ENCODE data around the gene ESR1. TPM values are rescaled to one million over a fixed set of nuclear protein-coding genes. Genes with fewer than 3 reads are reported as not detected.

The ESR1 gene
- total RNA-seq, 3 donors from 2014 or later: 2.2 to 74.5 (median 67.5) TPM

- Histone ChIP-seq H3K27ac (peak overlapping the region; percentile 60 to 72), H3K4me3 (no peak overlapping the region), H3K36me3 (no peaks in the 10 kb centered on the region), H3K9me3 (no peaks in the 10 kb centered on the region), H3K27me3 (no peaks in the 10 kb centered on the region), H3K4me1 (peaks cover 0 to 16% of the 10 kb centered on the region in 2 donors)
- TF ChIP-seq POLR2AphosphoS5 (IDR thresholded peaks at IDR 0.05): no peak
- no peak for TF ChIP-seq POLR2A (IDR thresholded peaks at IDR 0.05)
- no peak for TF ChIP-seq CTCF (IDR thresholded peaks at IDR 0.05)
- DNase-seq (ENCODE audit: low spot score in 2 of 2): no peak
- intact Hi-C loops (cut with DNase I; ENCODE audit: low total_unique reads): no loop called here
Observed at GRCh38 chr6:152091851-152092341, 284.4 kb downstream of the ESR1 start.

GRCh38 chr6:152093711-152094110, 286.2 kb downstream of the ESR1 start:
- Histone ChIP-seq H3K27ac (peak overlapping the region in 1 of 2 donors; percentile 89), H3K4me1 (peaks cover 0 to 16% of the 10 kb centered on the region in 2 donors), H3K27me3 (no peaks in the 10 kb centered on the region), H3K4me3 (no peak overlapping the region), H3K9me3 (no peaks in the 10 kb centered on the region), H3K36me3 (no peaks in the 10 kb centered on the region)
- no peak for DNase-seq (ENCODE audit: low spot score in 2 of 2)
- intact Hi-C loops (cut with DNase I; ENCODE audit: low total_unique reads): no loop called here
- TF ChIP-seq POLR2A (IDR thresholded peaks at IDR 0.05) (no peak), CTCF (IDR thresholded peaks at IDR 0.05) (no peak), POLR2AphosphoS5 (IDR thresholded peaks at IDR 0.05) (no peak)

- Histone ChIP-seq H3K4me1 (peaks cover 0 to 16% of the 10 kb centered on the region in 2 donors), H3K4me3 (no peak overlapping the region), H3K9me3 (no peaks in the 10 kb centered on the region), H3K27me3 (no peaks in the 10 kb centered on the region), H3K36me3 (no peaks in the 10 kb centered on the region), H3K27ac (peak overlapping the region; percentile 88 to 89)
- TF ChIP-seq POLR2A (IDR thresholded peaks at IDR 0.05): no peak
- intact Hi-C loops (cut with DNase I; ENCODE audit: low total_unique reads): no loop called here
- no peak for DNase-seq (ENCODE audit: low spot score in 2 of 2)
Observed at GRCh38 chr6:152094276-152094675, 286.8 kb downstream of the ESR1 start.

- Histone ChIP-seq H3K9me3 (no peaks in the 10 kb centered on the region), H3K4me1 (peaks cover 0 to 16% of the 10 kb centered on the region in 2 donors), H3K27me3 (no peaks in the 10 kb centered on the region), H3K36me3 (no peaks in the 10 kb centered on the region), H3K4me3 (no peak overlapping the region), H3K27ac (peak overlapping the region; percentile 88 to 89)
- TF ChIP-seq POLR2AphosphoS5 (IDR thresholded peaks at IDR 0.05) (peak in 2 of 3 donors; percentile 32 to 58), POLR2A (IDR thresholded peaks at IDR 0.05) (no peak)
- DNase-seq (ENCODE audit: low spot score in 2 of 2): peak in 1 of 2 donors; percentile 79
- intact Hi-C loops (cut with DNase I; ENCODE audit: low total_unique reads): no loop called here
Observed at GRCh38 chr6:152094992-152095592, 287.6 kb downstream of the ESR1 start.

GRCh38 chr6:152096863-152097496, 289.5 kb downstream of the ESR1 start:
- no peak for TF ChIP-seq CTCF (IDR thresholded peaks at IDR 0.05)
- no peak for TF ChIP-seq POLR2A (IDR thresholded peaks at IDR 0.05)
- TF ChIP-seq POLR2AphosphoS5 (IDR thresholded peaks at IDR 0.05): no peak
- no peak overlapping the region for H3K4me3 ChIP-seq
- no peak for DNase-seq (ENCODE audit: low spot score in 2 of 2)

GRCh38 chr6:152098683-152099082, 291.2 kb downstream of the ESR1 start:
- H3K27ac ChIP-seq: no peak overlapping the region
- no peaks in the 10 kb centered on the region for H3K27me3 ChIP-seq
- no peaks in the 10 kb centered on the region for H3K9me3 ChIP-seq
- H3K36me3 ChIP-seq: no peaks in the 10 kb centered on the region
- no peak for TF ChIP-seq CTCF (IDR thresholded peaks at IDR 0.05)
- TF ChIP-seq POLR2A (IDR thresholded peaks at IDR 0.05): no peak
- TF ChIP-seq POLR2AphosphoS5 (IDR thresholded peaks at IDR 0.05): no peak
- no peak overlapping the region for H3K4me3 ChIP-seq
- no peaks in the 10 kb centered on the region for H3K4me1 ChIP-seq
- intact Hi-C loops (cut with DNase I; ENCODE audit: low total_unique reads): no loop called here
- DNase-seq (ENCODE audit: low spot score in 2 of 2): no peak

More at GRCh38 chr6:152096863-152097496, 289.5 kb downstream of the ESR1 start:
- H3K9me3 ChIP-seq: no peaks in the 10 kb centered on the region
- no peaks in the 10 kb centered on the region for H3K36me3 ChIP-seq
- no peaks in the 10 kb centered on the region for H3K27me3 ChIP-seq
- peak overlapping the region; percentile 44 to 88 for H3K27ac ChIP-seq
- intact Hi-C loops (cut with DNase I; ENCODE audit: low total_unique reads): no loop called here
- peaks cover 0 to 2% of the 10 kb centered on the region in 2 donors for H3K4me1 ChIP-seq

Data from breast epithelium (tissue), 4 donors.